T-helper 2 cell (primary cell): Measurements from ENCODE around the gene CRISPLD2.
"Not testable (repeated sequence)": the region's sequence is repeated elsewhere in the genome, so short reads cannot be mapped to it uniquely, and the experiment has no call there.

Experiments used
- DNase-seq, 5 experiments: peaks; one replicate each; pipeline versions ENCODE4 v3.0.0 to v3.0.0-alpha.2; 2012 to 2022

Gene CRISPLD2

DNA sequence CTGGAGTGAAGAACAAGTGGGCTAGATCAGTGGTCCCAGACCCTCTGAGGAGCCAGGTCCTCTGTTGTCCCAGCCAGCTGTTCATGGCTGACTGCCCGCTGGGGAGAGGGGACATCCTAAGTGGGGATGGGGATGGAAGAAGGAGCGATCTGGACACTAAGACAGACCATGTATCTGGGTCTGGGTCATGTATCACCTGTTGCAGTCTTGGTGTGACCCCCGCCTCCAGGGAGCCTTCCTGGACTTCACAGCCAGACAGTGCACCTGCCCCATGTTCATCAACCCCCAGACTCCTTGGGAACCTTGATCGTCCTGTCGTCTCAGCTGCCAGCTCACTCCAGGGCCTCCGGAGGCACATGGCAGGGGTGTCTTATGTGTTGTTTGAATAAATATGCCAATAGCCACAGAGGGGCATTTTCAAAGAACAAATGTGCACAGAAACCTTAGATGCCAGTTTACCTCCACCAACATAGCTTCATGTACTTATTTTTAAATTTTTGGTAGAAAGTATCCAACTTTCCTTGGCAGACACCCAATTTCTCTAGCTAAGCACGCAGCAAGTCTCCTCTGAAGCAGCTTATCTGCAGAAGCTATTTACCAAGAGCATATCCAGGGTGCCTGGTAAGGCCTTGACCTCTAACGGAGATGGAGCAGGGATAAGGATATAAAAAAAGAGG is 43.2 kb downstream of the CRISPLD2 start:
- DNase-seq: no peak

GRCh38 chr16:84863481-84863814 is 43.7 kb downstream of the CRISPLD2 start:
- no peak for DNase-seq

DNA sequence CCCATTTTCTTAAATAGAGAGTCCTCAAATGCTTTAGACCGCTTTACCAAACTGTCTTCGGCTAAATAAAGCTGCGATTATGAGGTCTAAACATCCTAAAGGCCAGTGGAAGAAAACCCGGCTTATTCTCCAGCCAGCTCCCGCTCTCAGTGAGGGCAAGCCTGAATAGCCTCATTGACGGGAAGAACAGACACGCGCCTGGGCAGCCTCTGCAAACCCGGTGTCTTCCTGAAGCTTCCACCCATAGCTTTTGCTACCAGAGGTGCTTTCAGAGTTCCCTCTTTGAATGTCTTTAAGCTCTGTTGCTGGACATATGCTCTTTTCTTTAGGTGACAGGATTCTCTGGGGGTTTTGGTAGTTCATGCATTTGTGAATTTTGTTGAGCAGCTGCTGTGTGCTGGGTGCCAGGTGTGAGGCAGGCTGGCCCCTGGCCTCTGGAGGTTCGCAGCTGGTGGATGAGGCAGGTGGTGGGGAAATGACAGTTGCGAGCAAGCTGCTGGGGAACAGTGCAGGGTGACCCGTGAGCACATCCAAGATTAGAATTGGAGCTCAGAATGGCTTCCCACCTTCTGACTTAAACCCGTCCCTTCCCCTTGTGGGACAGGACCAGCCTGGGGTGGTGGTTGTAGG is 44.7 kb downstream of the CRISPLD2 start:
- no peak for DNase-seq

DNA sequence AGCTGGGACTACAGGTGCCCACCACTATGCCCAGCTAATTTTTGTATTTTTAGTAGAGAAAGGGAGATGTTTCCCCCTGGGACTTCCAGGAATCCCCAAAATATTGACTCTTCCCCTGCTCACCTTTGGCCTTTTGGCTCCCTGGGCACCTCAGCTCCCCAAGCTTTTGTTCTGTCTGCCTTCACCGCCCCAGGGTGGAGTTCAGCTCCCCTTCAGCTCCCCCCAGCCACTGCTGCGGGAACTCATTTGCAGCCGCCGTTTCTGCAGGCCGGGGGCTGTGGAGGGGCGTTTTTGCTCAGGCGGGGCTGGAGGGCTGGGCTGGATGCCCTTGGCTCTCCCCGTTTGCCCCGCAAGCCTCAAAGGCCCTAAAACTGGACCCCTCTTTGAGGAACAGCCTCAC is 47.9 kb downstream of the CRISPLD2 start:
- no peak for DNase-seq

- DNase-seq: no peak
Observed at GRCh38 chr16:84868328-84868727, 48.5 kb downstream of the CRISPLD2 start.

DNA sequence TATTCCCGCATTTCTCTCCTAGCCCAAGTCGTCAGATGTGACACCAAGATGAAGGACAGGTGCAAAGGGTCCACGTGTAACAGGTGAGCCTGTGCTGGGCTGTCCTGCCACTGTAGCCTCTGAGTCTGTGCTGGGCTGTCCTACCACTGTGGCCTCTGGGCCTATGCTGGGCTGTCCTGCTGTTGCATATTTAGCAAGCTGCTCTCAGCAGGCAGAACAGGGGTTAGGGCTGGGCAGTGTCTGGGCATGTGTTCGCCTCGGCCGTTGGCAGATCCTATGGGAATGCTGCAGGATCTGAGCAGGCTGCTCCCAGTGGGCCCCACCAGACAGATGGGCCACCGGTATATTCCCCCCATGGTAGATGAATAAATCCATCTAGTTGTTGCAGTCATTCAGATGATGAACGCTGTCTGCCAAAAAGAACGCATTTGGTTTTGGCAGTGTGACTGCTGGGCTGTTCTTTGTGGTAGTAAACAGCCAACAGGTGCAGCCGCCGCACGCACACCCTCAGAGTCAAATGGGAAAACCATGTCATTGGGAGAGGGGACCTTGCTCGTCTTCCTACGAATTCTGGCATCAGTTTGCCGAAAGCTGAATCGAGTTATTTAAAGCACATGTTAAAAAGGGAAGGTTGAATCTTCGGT is 49.2 kb downstream of the CRISPLD2 start:
- no peak for DNase-seq

- no peak for DNase-seq
Observed at GRCh38 chr16:84869473-84869845, 49.7 kb downstream of the CRISPLD2 start.

GRCh38 chr16:84872971-84873370 is 53.2 kb downstream of the CRISPLD2 start:
- DNase-seq: not testable (repeated sequence)

DNA sequence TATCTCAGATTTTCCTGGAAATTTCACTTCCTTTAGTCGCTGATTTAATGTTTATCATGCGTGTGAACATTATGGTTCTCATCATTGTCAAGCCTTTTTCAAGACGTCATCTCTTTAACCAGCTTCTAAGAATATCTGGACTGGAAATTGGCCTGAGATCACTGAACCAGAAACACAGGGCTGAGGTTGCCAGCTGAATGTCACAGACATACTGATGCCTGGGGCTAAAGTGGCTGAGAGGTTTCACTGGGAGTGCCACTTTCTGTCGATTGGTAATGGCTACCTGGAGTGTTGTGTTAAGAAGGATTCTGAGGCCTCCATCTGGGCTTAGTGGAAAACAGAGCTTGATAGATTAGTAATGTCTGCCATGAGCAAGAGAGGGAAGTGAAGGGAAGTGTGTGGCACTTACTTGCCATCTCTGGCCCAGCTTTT is 54.2 kb downstream of the CRISPLD2 start:
- DNase-seq: no peak

GRCh38 chr16:84874553-84874952 is 54.8 kb downstream of the CRISPLD2 start:
- no peak for DNase-seq

- no peak for DNase-seq
Observed at GRCh38 chr16:84874983-84875382, 55.2 kb downstream of the CRISPLD2 start.

- DNase-seq: no peak
Observed at GRCh38 chr16:84875846-84876245, 56.1 kb downstream of the CRISPLD2 start.

DNA sequence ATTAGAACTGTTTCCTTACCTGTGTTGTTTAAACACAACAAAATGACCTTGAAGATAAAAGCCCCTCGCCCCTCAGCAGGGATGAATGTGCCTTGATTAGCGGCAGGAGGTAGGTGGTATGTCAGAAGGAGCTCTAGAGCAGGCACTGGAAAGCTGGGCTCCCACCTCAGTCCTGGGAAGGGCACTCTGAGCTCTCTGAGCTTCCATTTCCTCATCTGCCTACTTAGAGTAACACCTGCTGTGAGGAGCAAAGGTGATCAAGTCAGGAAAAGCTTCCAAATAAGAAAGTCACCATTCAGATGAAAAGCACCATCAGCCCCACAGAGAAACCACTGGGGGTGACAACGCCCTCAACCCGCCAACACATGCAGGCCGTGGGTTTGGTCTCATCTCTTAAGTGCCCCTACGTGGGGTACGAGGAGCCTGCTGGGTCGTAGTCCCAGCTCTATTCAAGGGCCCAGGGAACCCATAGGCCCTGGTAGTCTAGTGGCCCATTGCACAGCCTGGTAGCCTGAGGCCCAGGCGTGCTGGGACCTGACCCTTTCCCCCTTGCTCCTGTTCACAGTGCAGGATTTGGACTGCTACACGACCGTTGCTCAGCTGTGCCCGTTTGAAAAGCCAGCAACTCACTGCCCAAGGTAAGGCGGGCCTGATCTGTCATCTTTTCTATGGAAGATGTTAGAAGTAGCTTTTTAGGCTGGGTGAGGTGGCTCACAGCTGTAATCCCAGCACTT is 57.3 kb downstream of the CRISPLD2 start:
- no peak for DNase-seq

- DNase-seq: no peak
Observed at GRCh38 chr16:84878770-84879169, 59.0 kb downstream of the CRISPLD2 start.

GRCh38 chr16:84879569-84880487 is 60.0 kb downstream of the CRISPLD2 start:
- DNase-seq: no peak

DNA sequence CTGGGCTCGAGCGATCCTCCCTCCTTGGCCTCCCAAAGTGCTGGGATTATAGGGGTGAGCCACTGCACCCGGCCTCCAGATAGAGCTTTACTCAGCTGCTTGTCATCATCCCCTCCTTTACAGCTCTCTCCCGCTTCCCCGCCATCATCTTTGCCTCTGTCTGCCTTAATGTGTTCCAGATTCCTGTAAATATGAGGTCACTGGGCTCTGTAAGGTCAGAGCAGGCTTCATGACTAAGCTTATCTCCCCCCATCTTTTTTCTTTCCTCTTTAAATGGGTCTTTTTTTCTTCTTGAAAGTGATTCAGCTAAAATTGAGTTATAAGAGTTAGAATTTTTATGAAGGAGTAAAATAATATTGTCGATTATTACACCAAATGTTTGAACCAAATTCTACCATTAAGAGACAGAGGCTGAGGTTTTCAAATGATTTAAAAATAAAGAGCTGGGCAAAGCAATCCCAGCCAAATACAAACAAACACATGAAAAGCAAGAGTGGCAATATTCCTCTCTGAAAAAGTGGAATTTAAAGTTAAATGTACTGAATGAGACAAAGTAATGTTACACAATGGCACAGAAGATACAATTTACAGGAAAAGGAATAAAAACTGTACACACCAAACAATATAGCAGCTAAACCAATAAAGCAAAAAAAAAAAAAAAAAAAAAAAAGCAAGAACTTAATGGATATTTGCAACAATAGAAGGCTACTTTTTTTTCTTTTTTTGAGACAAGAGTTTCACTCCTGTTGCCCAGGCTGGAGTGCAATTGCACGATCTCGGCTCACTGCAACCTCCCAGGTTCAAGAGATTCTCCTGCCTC is 62.1 kb downstream of the CRISPLD2 start:
- DNase-seq: no peak

DNA sequence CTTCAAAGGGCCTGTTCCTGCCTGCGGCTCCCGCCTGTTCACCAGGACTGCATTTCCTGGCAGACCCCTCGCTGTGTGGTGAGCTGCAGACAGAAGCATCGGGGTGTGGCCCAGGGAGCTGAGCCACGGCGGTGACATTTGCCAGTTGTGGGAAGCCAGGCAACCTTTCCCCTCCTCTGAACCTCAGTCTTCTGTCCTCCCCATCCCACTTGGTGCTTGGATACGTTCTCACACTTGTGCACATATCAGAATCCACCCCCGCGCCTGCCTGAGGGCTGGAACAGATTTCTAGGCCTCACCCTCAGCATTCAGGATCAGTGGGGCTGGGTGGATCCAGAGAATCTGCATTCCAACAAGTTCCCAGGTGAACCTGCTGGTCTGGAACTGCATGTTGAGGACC is 63.5 kb downstream of the CRISPLD2 start:
- DNase-seq: no peak

GRCh38 chr16:84884246-84884595 is 64.4 kb downstream of the CRISPLD2 start:
- DNase-seq: no peak

- DNase-seq: no peak
Observed at GRCh38 chr16:84884596-84885341, 65.0 kb downstream of the CRISPLD2 start.

GRCh38 chr16:84885342-84885910 is 65.6 kb downstream of the CRISPLD2 start:
- no peak for DNase-seq
